K562 (cell line): ENCODE results near the gene NOP14. TPM values are rescaled to one million over a fixed set of nuclear protein-coding genes. Genes with fewer than 3 reads are reported as not detected.

ENCODE experiments used
- ATF4 ChIP-seq: fragments of 450-650 bp; formaldehyde crosslinking; IDR thresholded peaks from 2 replicates; pipeline ENCODE4 v1.4.0; 2022; ENCODE audit warnings: mild to moderate bottlenecking, moderate library complexity
- BCLAF1 ChIP-seq, 2 experiments: fragments of 450-650 bp in 1 of 2; IDR thresholded peaks; 2 replicates each; pipeline ENCODE4 v1.6.1; 2011 to 2017; ENCODE audit warnings: low read depth in 2 of 2, antibody characterized with exemption in 1 of 2, borderline replicate concordance in 1 of 2, low read length in 1 of 2, mild to moderate bottlenecking in 1 of 2, mixed read lengths in 1 of 2; ENCODE audit not compliant: control insufficient read depth in 1 of 2
- CBX3 ChIP-seq, 2 experiments: IDR thresholded peaks; 1 replicate in 1 of 2; 2 replicates in 1 of 2; pipeline ENCODE4 v1.6.1; 2012; ENCODE audit warnings: inconsistent platforms in 2 of 2, low read length in 2 of 2, borderline replicate concordance in 1 of 2, control low read depth in 1 of 2
- CGGBP1 ChIP-seq: fragments of 250-450 bp; sonication (Bioruptor Pico); IDR thresholded peaks from 2 replicates; pipeline ENCODE4 v1.9.0; 2021; ENCODE audit warnings: mild to moderate bottlenecking
- CHD1 ChIP-seq: fragments of 200-600 bp; sonication (generic); IDR thresholded peaks from one replicate; pipeline ENCODE4 v1.6.1; 2012; ENCODE audit warnings: mild to moderate bottlenecking, moderate library complexity, low read length, inconsistent platforms
- DNMT1 ChIP-seq: fragments of 450-650 bp; IDR thresholded peaks from 2 replicates; pipeline ENCODE4 v1.6.1; 2016; ENCODE audit warnings: antibody characterized with exemption, mild to moderate bottlenecking
- E2F1 ChIP-seq: sonication (generic); formaldehyde crosslinking; IDR thresholded peaks from 2 replicates; pipeline ENCODE4 v1.8.1; 2023; ENCODE audit warnings: mild to moderate bottlenecking, missing genetic modification reagents, moderate library complexity
- EP400 ChIP-seq: fragments of 450-650 bp; IDR thresholded peaks from 2 replicates; pipeline ENCODE4 v1.6.1; 2017; ENCODE audit warnings: antibody characterized with exemption, mild to moderate bottlenecking, moderate library complexity
- FOXM1 ChIP-seq, 2 experiments: fragments of 450-650 bp in 1 of 2; sonication (generic) in 1 of 2; formaldehyde crosslinking in 1 of 2; IDR thresholded peaks; 2 replicates each; pipeline versions ENCODE4 v1.6.1 to v1.9.0; 2017 to 2022; ENCODE audit warnings: low read depth in 2 of 2, mild to moderate bottlenecking in 2 of 2, missing genetic modification reagents in 1 of 2, moderate library complexity in 1 of 2
- GTF2F1 ChIP-seq: IDR thresholded peaks from 2 replicates; pipeline ENCODE4 v1.6.1; 2011; ENCODE audit warnings: low read depth, low read length, improper control_type of control experiment
- MIER1 ChIP-seq: fragments of 450-650 bp; IDR thresholded peaks from 2 replicates; pipeline ENCODE4 v1.6.1; 2016; ENCODE audit warnings: antibody characterized with exemption, mild to moderate bottlenecking, low read depth
- MLLT1 ChIP-seq, 2 experiments: fragments of 450-650 bp; IDR thresholded peaks; 2 replicates each; pipeline ENCODE4 v1.6.1; 2016
- RBM17 ChIP-seq: fragments of 200-400 bp; formaldehyde crosslinking; IDR thresholded peaks from 2 replicates; pipeline ENCODE4 v1.6.1; 2017; ENCODE audit warnings: low read depth, mild to moderate bottlenecking, low read length, borderline replicate concordance
- STAG1 ChIP-seq: sonication (generic); formaldehyde crosslinking; IDR thresholded peaks from 2 replicates; pipeline ENCODE4 v1.5.0; 2020; ENCODE audit warnings: missing genetic modification reagents, borderline replicate concordance
- ZBTB2 ChIP-seq: fragments of 450-650 bp; IDR thresholded peaks from 2 replicates; pipeline ENCODE4 v1.6.1; 2016; ENCODE audit warnings: antibody characterized with exemption
- ZC3H8 ChIP-seq: fragments of 450-650 bp; IDR thresholded peaks from 2 replicates; pipeline ENCODE4 v1.6.1; 2017
- ZNF584 ChIP-seq: fragments of 200-800 bp; sonication (Bioruptor generic); IDR thresholded peaks from 2 replicates; pipeline ENCODE4 v1.6.1; 2016; ENCODE audit warnings: low read depth, mild to moderate bottlenecking, missing genetic modification characterization, missing compliant biosample characterization
- ZNF696 ChIP-seq: fragments of 250-450 bp; sonication (Bioruptor Pico); conservative IDR thresholded peaks from 2 replicates; pipeline ENCODE4 v1.4.0; 2020; ENCODE audit warnings: mild to moderate bottlenecking, moderate library complexity
- polyA plus RNA-seq, 8 experiments: library from polyadenylated mRNA; depleted of rRNA in 4 of 8; stranded (reverse) in 5 of 8; unstranded in 3 of 8; fragments of >200 nt; fragmentation: Nextera tagmentation in 2 of 8; fragmentation: Illumina TruSeq in 1 of 8; extraction: Ambion mirVana in 2 of 8; extraction: Trizol in 1 of 8; gene quantifications; 2 replicates each; pipeline versions ENCODE4 v1.2.1 to v1.2.3, GENCODE V29; 2011 to 2014; ENCODE audit warnings: inconsistent platforms in 1 of 8, missing spikeins in 1 of 8
- total RNA-seq, 7 experiments: library from RNA; depleted of rRNA in 6 of 7; stranded (reverse); fragments of >200 nt in 6 of 7; fragmentation: Illumina TruSeq in 2 of 7; extraction: Trizol in 2 of 7; gene quantifications; 2 replicates each; pipeline versions ENCODE4 v1.2.1 to v1.2.3, GENCODE V29; 2011 to 2021; ENCODE audit warnings: low replicate concordance in 1 of 7

NOP14 gene
- total and polyA plus RNA-seq, 9 of the 15 experiments (the other 6 are each of a cell fraction or from before 2014, with no cell fraction given): 12.7 to 76.0 (median 50.9) TPM

GRCh38 chr4:2963175-2963965 is at the start of gene NOP14, which contains the start of gene GRK4 (continued):
- TF ChIP-seq DNMT1 (no peak), ZNF584 (CRISPR knock-in tag) (peak; percentile 91), MIER1 (no peak), ATF4 (CRISPR knock-in tag) (no peak), FOXM1 (IDR thresholded peaks at IDR 0.05; ENCODE audit: low read depth) (no peak), FOXM1 (CRISPR knock-in tag; IDR thresholded peaks at IDR 0.05; ENCODE audit: low read depth) (peak; percentile 50; the same call in 1 of the 2 replicates), ZC3H8 (no peak), ZNF696 (no peak), EP400 (peak; percentile 96), CGGBP1 (CRISPR knock-in tag) (no peak), GTF2F1 (0 out of 2 replicates have a peak, but pooled peaks have one; percentile 23), MLLT1 (IDR thresholded peaks at IDR 0.05) (no peak), ZBTB2 (no peak), STAG1 (CRISPR knock-in tag) (peak; percentile 31; the same call in 1 of the 2 replicates), CHD1 (no peak), BCLAF1 (IDR thresholded peaks at IDR 0.05; ENCODE audit: borderline replicate concordance in 1 of 2, control insufficient read depth in 1 of 2, low read depth in 2 of 2, low read length in 1 of 2) (0 out of 4 replicates have a peak, but pooled peaks of 1 of the 2 experiments have one; percentile 43), RBM17 (no peak), CBX3 (IDR thresholded peaks at IDR 0.05; ENCODE audit: borderline replicate concordance in 1 of 2, low read length in 2 of 2) (peak in 1 of 2 experiments; percentile 23; a peak in 1 of 3 replicates), E2F1 (CRISPR knock-in tag) (peak; percentile 96)
